ENCODE measurements around the gene SUGCT.
"Not testable (repeated sequence)": the region's sequence is repeated elsewhere in the genome, so short reads cannot be mapped to it uniquely, and the experiment has no call there.

SUGCT gene

GRCh38 chr7:40619647-40620046 is 484.8 kb downstream of the SUGCT start:
- no peaks in the 10 kb centered on the region for H3K4me1 ChIP-seq
- TF ChIP-seq, protein P1, sequence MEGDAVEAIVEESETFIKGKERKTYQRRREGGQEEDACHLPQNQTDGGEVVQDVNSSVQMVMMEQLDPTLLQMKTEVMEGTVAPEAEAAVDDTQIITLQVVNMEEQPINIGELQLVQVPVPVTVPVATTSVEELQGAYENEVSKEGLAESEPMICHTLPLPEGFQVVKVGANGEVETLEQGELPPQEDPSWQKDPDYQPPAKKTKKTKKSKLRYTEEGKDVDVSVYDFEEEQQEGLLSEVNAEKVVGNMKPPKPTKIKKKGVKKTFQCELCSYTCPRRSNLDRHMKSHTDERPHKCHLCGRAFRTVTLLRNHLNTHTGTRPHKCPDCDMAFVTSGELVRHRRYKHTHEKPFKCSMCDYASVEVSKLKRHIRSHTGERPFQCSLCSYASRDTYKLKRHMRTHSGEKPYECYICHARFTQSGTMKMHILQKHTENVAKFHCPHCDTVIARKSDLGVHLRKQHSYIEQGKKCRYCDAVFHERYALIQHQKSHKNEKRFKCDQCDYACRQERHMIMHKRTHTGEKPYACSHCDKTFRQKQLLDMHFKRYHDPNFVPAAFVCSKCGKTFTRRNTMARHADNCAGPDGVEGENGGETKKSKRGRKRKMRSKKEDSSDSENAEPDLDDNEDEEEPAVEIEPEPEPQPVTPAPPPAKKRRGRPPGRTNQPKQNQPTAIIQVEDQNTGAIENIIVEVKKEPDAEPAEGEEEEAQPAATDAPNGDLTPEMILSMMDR (IDR thresholded peaks at IDR 0.05): no peak
- H3K4me2 ChIP-seq (ENCODE audit: low read length): no peak overlapping the region

GRCh38 chr7:40621592-40621998 is 486.8 kb downstream of the SUGCT start:
- H3K27ac ChIP-seq: no peak overlapping the region
- H3K9ac ChIP-seq: no peak overlapping the region
- H3K79me2 ChIP-seq: no peaks in the 10 kb centered on the region
- TF ChIP-seq, protein P1 (IDR thresholded peaks at IDR 0.05): no peak
- H3K9me3 ChIP-seq (ENCODE audit: control insufficient read depth, low read length): peaks cover 3% of the 10 kb centered on the region
- no peaks in the 10 kb centered on the region for H3K27me3 ChIP-seq (ENCODE audit: control insufficient read depth, insufficient read depth, low read length)
- no peaks in the 10 kb centered on the region for H3K36me3 ChIP-seq (ENCODE audit: control insufficient read depth, insufficient read depth, low read length)
- H3K4me3 ChIP-seq (ENCODE audit: low read depth, low read length): no peak overlapping the region
- H2AFZ ChIP-seq: no peak overlapping the region
- H3K4me1 ChIP-seq: no peaks in the 10 kb centered on the region
- H3K4me2 ChIP-seq (ENCODE audit: low read length): no peak overlapping the region

More at GRCh38 chr7:40619647-40620046, 484.8 kb downstream of the SUGCT start:
- no peaks in the 10 kb centered on the region for H3K36me3 ChIP-seq (ENCODE audit: control insufficient read depth, insufficient read depth, low read length)
- no peak overlapping the region for H3K27ac ChIP-seq
- H3K9ac ChIP-seq: no peak overlapping the region
- no peaks in the 10 kb centered on the region for H3K27me3 ChIP-seq (ENCODE audit: control insufficient read depth, insufficient read depth, low read length)
- H3K4me3 ChIP-seq (ENCODE audit: low read depth, low read length): no peak overlapping the region
- no peak overlapping the region for H2AFZ ChIP-seq
- H3K79me2 ChIP-seq: no peaks in the 10 kb centered on the region
- peaks cover 3% of the 10 kb centered on the region for H3K9me3 ChIP-seq (ENCODE audit: control insufficient read depth, low read length)

- H3K79me2 ChIP-seq: no peaks in the 10 kb centered on the region
- H3K9ac ChIP-seq: no peak overlapping the region
- TF ChIP-seq, protein P1 (IDR thresholded peaks at IDR 0.05): no peak
- H2AFZ ChIP-seq: no peak overlapping the region
- H3K9me3 ChIP-seq (ENCODE audit: control insufficient read depth, low read length): no peaks in the 10 kb centered on the region
- no peak overlapping the region for H3K27ac ChIP-seq
- no peaks in the 10 kb centered on the region for H3K4me1 ChIP-seq
- H3K27me3 ChIP-seq (ENCODE audit: control insufficient read depth, insufficient read depth, low read length): no peaks in the 10 kb centered on the region
- no peaks in the 10 kb centered on the region for H3K36me3 ChIP-seq (ENCODE audit: control insufficient read depth, insufficient read depth, low read length)
- H3K4me3 ChIP-seq (ENCODE audit: low read depth, low read length): no peak overlapping the region
- H3K4me2 ChIP-seq (ENCODE audit: low read length): no peak overlapping the region
These were observed 488.2 kb downstream of the SUGCT start for GRCh38 chr7:40622941-40623501.

- H3K4me1 ChIP-seq: no peaks in the 10 kb centered on the region
- no peak overlapping the region for H3K27ac ChIP-seq
- no peak overlapping the region for H3K4me2 ChIP-seq (ENCODE audit: low read length)
- no peaks in the 10 kb centered on the region for H3K27me3 ChIP-seq (ENCODE audit: control insufficient read depth, insufficient read depth, low read length)
- no peaks in the 10 kb centered on the region for H3K9me3 ChIP-seq (ENCODE audit: control insufficient read depth, low read length)
- H2AFZ ChIP-seq: no peak overlapping the region
- no peak overlapping the region for H3K9ac ChIP-seq
- H3K36me3 ChIP-seq (ENCODE audit: control insufficient read depth, insufficient read depth, low read length): no peaks in the 10 kb centered on the region
- TF ChIP-seq, protein P1 (IDR thresholded peaks at IDR 0.05): no peak
- H3K4me3 ChIP-seq (ENCODE audit: low read depth, low read length): no peak overlapping the region
- H3K79me2 ChIP-seq: no peaks in the 10 kb centered on the region
These were observed 489.1 kb downstream of the SUGCT start for GRCh38 chr7:40623863-40624262.

- H3K4me2 ChIP-seq (ENCODE audit: low read length); H3K9ac ChIP-seq; H3K27ac ChIP-seq; H3K4me3 ChIP-seq (ENCODE audit: low read depth, low read length); H3K36me3 ChIP-seq (ENCODE audit: control insufficient read depth, insufficient read depth, low read length); H3K79me2 ChIP-seq; H2AFZ ChIP-seq; H3K9me3 ChIP-seq (ENCODE audit: control insufficient read depth, low read length); H3K4me1 ChIP-seq; H3K27me3 ChIP-seq (ENCODE audit: control insufficient read depth, insufficient read depth, low read length): not testable (repeated sequence)
These were observed 492.6 kb downstream of the SUGCT start for GRCh38 chr7:40627361-40627760.

Measured in parathyroid adenoma (tissue), 2 donors.